Pancreas (tissue), 10 donors: ENCODE data around the gene RARRES2. TPM values are rescaled to one million over a fixed set of nuclear protein-coding genes. Genes with fewer than 3 reads are reported as not detected.
"Not testable (repeated sequence)": the region's sequence is repeated elsewhere in the genome, so short reads cannot be mapped to it uniquely, and the experiment has no call there.

Source experiments
- ATAC-seq, 4 donors: fragments of 200-7000 bp; cut with Tn5 transposase; one replicate each; pipeline versions ENCODE4 v1.8.0 to v1.9.1; 2020; ENCODE audit warnings: mild to moderate bottlenecking in 4 of 4, moderate library complexity in 4 of 4
- DNase-seq, 6 donors: peaks; one replicate each; pipeline ENCODE4 v3.0.0-alpha.2; 2020
- FAIRE-seq: peaks from 2 replicates; lab custom pipeline; 2012; peaks lifted over from hg19 to GRCh38; lab: Jason Lieb, UNC
- H3K27ac ChIP-seq, 4 donors: fragments of 200-600 bp; sonication (generic); 1 replicate in 3 of 4; 2 replicates in 1 of 4; pipeline versions ENCODE4 v1.5.0 to v1.8.0; 2020
- H3K27me3 ChIP-seq, 4 donors: fragments of 200-600 bp; one replicate each; pipeline ENCODE4 v1.8.0; 2021
- H3K36me3 ChIP-seq, 3 donors: fragments of 200-600 bp; sonication (generic) in 1 of 3; one replicate each; pipeline versions ENCODE4 v1.5.0 to v1.8.0; 2020 to 2021
- H3K4me1 ChIP-seq, 3 donors: fragments of 200-600 bp; one replicate each; pipeline ENCODE4 v1.8.0; 2021
- H3K4me3 ChIP-seq, 4 donors: fragments of 200-600 bp; sonication (generic) in 2 of 4; one replicate each; pipeline versions ENCODE4 v1.5.0 to v1.8.0; 2020 to 2021
- H3K9me3 ChIP-seq, 4 donors: fragments of 200-600 bp; one replicate each; pipeline ENCODE4 v1.8.0; 2021
- WGBS, 2 donors: extraction: QIAGEN DNeasy Blood & Tissue Kit; methylation state at CpG; one replicate each; pipeline ENCODE4 v1.1.7; 2013; 5-methylcytosine and 5-hydroxymethylcytosine counted together
- intact Hi-C, 3 donors: fragments of 100-400 bp; cut with DNase I; formaldehyde crosslinking; loops; one replicate each; pipeline versions ENCODE4 v1.11.1 to v1.14.2; 2022
- polyA plus RNA-seq, 2 donors: library from polyadenylated mRNA; stranded (reverse); fragments of 200-250 nt; gene quantifications; one replicate each; pipeline ENCODE4 v1.2.3, GENCODE V29; 2013
- total RNA-seq, 6 donors: library from RNA; stranded (reverse); fragmentation: NEBNext Ultra II Directional in 4 of 6; extraction: Animal tissue kit (Norgen Biotek cat#: 25700) in 4 of 6; gene quantifications; one replicate each; pipeline versions ENCODE4 v1.2.1 to v1.2.4, GENCODE V29; 2021 to 2023
- TF ChIP-seq, protein P1 (sequence below), 4 donors: fragments of 200-600 bp; sonication (generic) in 3 of 4; IDR thresholded peaks; one replicate each; pipeline versions ENCODE4 v1.5.0 to v1.8.0; 2021; ENCODE audit warnings: antibody characterized with exemption in 4 of 4
- donor health status: healthy with polysubstance abuse.
- donor health status: DM: no; HTN: no; CAD: no; lungs with moderate emphysema.
- donor health status: DM: no; HTN: no; CAD: no.
- donor health status: control.
- donor health status: control.
- donor health status: Bipolar disorder and iron deficiency.
- donor health status: DM: yes; HTN: yes; CAD: no.
- donor health status: DM: no; HTN: no; CAD: no.
- donor health status: DM: no; HTN: no; CAD: no.
- donor health status: DM: yes; HTN: yes; CAD: no.

The RARRES2 gene
- total and polyA plus RNA-seq, 8 donors = 125 to 408 (median 236) TPM

DNA sequence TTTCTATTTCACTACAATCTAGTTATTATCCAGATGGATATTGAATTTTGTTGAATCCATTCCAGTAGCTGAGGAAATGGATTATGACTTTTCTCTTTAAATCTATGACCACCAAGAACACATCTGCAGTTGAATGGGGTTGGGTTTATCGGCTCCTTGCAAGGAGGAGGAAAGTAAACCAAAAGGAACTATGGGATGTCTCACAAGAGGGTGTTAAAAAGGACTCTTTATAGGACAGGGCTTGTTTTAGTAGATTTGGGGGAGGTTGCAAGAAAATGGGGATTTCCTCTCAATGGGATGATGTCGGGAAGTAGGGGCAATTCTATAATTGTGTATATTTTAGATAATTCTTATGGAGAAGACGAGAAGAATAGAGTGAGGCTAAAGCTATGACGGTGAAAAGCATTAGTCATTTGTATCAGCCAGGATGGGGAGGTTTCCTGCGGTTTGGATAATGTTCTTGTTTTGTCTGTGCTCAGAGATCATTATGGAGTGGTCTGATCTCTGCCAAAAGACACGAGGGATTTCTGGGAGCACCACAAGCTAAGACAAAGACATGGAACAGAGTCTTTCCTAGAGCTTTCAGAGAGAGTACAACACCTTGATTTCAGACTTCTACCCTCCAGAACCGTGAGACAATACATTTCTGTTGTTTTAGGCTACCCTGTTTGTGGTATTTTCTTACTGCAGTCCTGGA, 23.5 kb downstream of the RARRES2 start:
- no peaks in the 10 kb centered on the region for H3K27me3 ChIP-seq
- no peak for DNase-seq
- H3K36me3 ChIP-seq = no peaks in the 10 kb centered on the region
- 65 to 69% methylated on average over 7 of the region's 7 CpGs for WGBS, 2 donors
- H3K4me3 ChIP-seq = no peak overlapping the region
- H3K27ac ChIP-seq = no peak overlapping the region
- no peak for ATAC-seq
- intact Hi-C loops = no loop called here
- TF ChIP-seq, protein P1, sequence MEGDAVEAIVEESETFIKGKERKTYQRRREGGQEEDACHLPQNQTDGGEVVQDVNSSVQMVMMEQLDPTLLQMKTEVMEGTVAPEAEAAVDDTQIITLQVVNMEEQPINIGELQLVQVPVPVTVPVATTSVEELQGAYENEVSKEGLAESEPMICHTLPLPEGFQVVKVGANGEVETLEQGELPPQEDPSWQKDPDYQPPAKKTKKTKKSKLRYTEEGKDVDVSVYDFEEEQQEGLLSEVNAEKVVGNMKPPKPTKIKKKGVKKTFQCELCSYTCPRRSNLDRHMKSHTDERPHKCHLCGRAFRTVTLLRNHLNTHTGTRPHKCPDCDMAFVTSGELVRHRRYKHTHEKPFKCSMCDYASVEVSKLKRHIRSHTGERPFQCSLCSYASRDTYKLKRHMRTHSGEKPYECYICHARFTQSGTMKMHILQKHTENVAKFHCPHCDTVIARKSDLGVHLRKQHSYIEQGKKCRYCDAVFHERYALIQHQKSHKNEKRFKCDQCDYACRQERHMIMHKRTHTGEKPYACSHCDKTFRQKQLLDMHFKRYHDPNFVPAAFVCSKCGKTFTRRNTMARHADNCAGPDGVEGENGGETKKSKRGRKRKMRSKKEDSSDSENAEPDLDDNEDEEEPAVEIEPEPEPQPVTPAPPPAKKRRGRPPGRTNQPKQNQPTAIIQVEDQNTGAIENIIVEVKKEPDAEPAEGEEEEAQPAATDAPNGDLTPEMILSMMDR (IDR thresholded peaks at IDR 0.05) = no peak
- no peak for FAIRE-seq
- H3K4me1 ChIP-seq = peaks cover 9 to 45% (median 25%) of the 10 kb centered on the region in 3 donors
- no peaks in the 10 kb centered on the region for H3K9me3 ChIP-seq

DNA sequence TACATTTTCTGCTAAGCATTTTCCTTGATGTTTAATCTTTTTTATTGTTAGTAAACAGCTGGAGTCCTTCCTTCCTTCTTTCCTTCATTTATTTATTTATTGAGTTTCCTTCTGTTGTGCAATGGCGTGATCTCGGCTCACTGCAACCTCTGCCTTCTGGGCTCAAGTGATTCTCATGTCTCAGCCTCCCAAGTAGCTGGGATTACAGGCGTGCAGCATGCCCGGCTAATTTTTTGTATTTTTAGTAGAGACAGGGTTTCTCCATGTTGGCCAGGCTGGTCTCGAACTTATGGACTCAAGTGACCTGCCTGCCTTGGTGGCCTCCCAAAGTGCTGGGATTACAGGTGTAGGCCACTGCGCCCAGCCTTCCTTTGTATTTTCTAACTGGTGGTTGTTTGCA, 24.4 kb downstream of the RARRES2 start:
- 77 to 84% methylated on average over 6 of the region's 6 CpGs for WGBS, 2 donors
- Histone ChIP-seq H3K27ac (peak overlapping the region in 1 of 4 donors; percentile 44), H3K4me1 (peaks cover 16 to 54% (median 25%) of the 10 kb centered on the region in 3 donors)
- H3K36me3 ChIP-seq, H3K4me3 ChIP-seq, DNase-seq, FAIRE-seq, H3K9me3 ChIP-seq, H3K27me3 ChIP-seq, intact Hi-C loops, ATAC-seq: not testable (repeated sequence)

DNA sequence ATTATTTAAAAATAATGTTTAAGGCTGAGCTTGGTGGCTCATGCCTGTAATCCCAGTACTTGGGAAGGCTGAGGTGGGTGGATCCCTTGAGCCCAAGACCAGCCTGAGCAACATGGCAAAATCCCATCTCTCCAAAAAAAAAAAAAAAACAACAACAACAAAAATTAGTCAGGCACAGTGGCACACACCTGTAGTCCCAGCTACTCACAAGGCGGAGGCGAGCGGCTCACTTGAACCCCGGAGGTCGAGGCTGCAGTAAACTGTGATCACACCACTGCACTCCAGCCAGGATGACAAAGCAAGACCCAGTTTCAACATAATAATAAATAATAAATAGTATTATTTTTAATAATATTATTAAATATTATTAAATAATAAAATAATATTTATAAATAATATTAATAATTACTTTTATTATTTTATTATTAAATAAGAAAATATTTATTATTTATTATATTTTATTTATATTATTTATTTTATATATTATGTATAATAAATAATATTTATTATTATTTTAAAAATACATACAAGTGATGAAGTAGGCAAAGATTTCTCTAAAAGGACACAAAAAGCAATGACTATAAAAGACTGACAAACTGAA, 26.7 kb downstream of the RARRES2 start:
- no peak overlapping the region for H3K27ac ChIP-seq
- ATAC-seq (no peak), FAIRE-seq (peak; percentile 96), DNase-seq (no peak)
- H3K9me3 ChIP-seq = no peaks in the 10 kb centered on the region
- no peaks in the 10 kb centered on the region for H3K36me3 ChIP-seq
- no peak overlapping the region for H3K4me3 ChIP-seq
- 78 to 88% methylated on average over 5 of the region's 5 CpGs for WGBS, 2 donors
- no peaks in the 10 kb centered on the region for H3K27me3 ChIP-seq
- intact Hi-C loops = no loop called here
- TF ChIP-seq, protein P1 (IDR thresholded peaks at IDR 0.05) = no peak
- peaks cover 14 to 35% (median 14%) of the 10 kb centered on the region in 3 donors for H3K4me1 ChIP-seq

DNA sequence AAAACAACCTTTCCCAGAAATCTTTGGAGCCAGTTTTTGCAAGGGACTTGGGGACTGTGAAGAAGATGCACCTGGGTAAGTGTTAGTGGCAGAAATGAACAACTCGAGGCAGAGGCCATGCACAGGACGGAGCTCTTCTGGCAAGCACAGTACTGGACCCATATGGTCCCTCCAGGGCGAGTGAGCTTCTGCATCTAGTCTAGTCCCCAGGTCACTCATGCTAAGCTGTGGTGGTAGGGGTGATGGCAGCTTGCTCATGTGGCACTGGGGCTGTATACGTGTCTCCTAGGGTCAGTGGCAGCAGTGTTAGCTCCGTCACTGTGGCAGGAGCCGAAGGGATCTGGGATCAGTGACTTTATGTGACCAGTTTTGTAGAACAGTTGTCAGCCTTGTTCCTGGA, 27.6 kb downstream of the RARRES2 start:
- Histone ChIP-seq H3K4me1 (peaks cover 14 to 35% (median 14%) of the 10 kb centered on the region in 3 donors), H3K36me3 (no peaks in the 10 kb centered on the region), H3K9me3 (no peaks in the 10 kb centered on the region), H3K27ac (peak overlapping the region in 2 of 4 donors; percentile 17 to 27), H3K4me3 (no peak overlapping the region), H3K27me3 (no peaks in the 10 kb centered on the region)
- intact Hi-C loops = no loop called here
- FAIRE-seq = no peak
- no peak for DNase-seq
- WGBS, 2 donors = 79 to 82% methylated on average over 6 of the region's 6 CpGs
- TF ChIP-seq, protein P1 (IDR thresholded peaks at IDR 0.05) = no peak
- ATAC-seq = peak in 2 of 4 donors; percentile 12 to 24

DNA sequence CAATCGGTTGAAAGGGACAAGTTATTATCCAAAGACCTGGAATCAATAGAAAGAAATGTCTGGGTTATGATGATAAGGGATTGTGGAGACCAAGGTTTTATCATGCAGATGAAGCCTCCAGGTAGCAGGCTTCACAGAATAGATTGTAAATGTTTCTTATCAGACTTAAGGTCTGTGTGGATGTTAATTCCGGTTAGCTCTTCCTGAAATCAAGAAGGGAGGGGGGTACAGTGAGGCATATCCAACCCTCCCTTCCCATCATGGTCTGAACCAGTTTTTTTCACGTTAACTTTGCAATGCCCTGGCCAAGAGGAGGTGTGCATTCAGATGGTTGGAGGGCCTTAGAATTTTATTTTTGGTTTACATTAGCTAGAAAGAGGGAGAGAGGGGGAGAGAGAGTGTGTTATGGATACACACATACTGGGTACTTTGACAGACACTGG, 28.0 kb downstream of the RARRES2 start:
- DNase-seq (no peak), ATAC-seq (peak in 1 of 4 donors; percentile 6), FAIRE-seq (no peak)
- H3K27ac ChIP-seq = peak overlapping the region in 1 of 4 donors; percentile 27
- H3K4me3 ChIP-seq = no peak overlapping the region
- no peaks in the 10 kb centered on the region for H3K9me3 ChIP-seq
- TF ChIP-seq, protein P1 (IDR thresholded peaks at IDR 0.05) = no peak
- no peaks in the 10 kb centered on the region for H3K36me3 ChIP-seq
- no peaks in the 10 kb centered on the region for H3K27me3 ChIP-seq
- H3K4me1 ChIP-seq = peaks cover 14 to 35% (median 14%) of the 10 kb centered on the region in 3 donors
- intact Hi-C loops = no loop called here
- WGBS, 2 donors = 44 to 47% methylated on average over 3 of the region's 3 CpGs

DNA sequence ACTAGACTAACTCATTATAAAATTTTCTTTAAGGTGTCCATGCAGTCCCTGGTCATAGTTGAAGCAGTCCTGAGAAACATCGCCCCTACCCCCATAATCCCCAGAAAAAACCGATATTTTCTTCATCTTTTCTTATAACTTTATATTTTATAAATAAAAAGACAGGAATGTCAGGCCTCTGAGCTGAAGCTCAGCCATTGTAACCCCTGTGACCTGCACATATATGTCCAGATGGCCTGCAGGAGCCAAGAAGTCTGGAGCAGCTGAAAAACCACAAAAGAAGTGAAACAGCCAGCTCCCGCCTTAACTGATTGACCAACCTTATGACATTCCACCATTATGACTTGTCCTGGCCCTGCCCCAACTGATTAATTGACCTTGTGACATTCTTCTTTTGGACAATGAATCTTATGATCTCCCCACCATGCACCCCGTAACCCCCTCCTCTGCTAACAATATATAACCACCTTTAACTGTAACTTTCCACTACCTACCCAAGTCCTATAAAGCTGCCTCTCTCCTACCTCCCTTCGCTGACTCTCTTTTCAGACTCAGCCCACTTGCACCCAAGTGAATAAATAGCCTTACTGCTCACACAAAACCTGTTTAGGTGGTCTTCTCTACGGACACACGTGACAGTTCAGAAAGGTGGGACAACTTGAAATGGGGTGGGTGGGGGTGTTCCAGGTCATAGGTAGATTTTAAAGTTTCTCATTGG, 28.6 kb downstream of the RARRES2 start:
- not testable (repeated sequence) for DNase-seq
- WGBS, 2 donors = 78 to 84% methylated on average over 7 of the region's 7 CpGs

More for the DNA sequence above, 28.6 kb downstream of the RARRES2 start:
- peak in 2 of 4 donors; percentile 5 to 30 for ATAC-seq
- H3K27me3 ChIP-seq, H3K9me3 ChIP-seq, H3K4me3 ChIP-seq, H3K36me3 ChIP-seq, intact Hi-C loops, FAIRE-seq: not testable (repeated sequence)
- peaks cover 14 to 35% (median 14%) of the 10 kb centered on the region in 3 donors for H3K4me1 ChIP-seq
- H3K27ac ChIP-seq = peak overlapping the region in 1 of 4 donors; percentile 27
